Dermis microvascular lymphatic vessel endothelial cell (primary cell): ENCODE data around the gene EFS. TPM values are rescaled to one million over a fixed set of nuclear protein-coding genes. Genes with fewer than 3 reads are reported as not detected.

Experiments used
- DNase-seq, 2 donors: peaks; one replicate each; pipeline versions ENCODE4 v3.0.0 to v3.0.0-alpha.2; 2010; ENCODE audit warnings: low read depth in 2 of 2
- total RNA-seq: library from RNA; depleted of rRNA; stranded (reverse); fragments of >200 nt; gene quantifications from 2 replicates; pipeline ENCODE4 v1.2.1, GENCODE V29; 2014

The EFS gene
- total RNA-seq, 1 donor from 2014 or later, result not detected

GRCh38 chr14:23378612-23379220 lies 13.7 kb upstream of the EFS start:
- no peak for DNase-seq

- DNase-seq, result no peak
Measured at GRCh38 chr14:23377573-23378563, 12.9 kb upstream of the EFS start.

DNA sequence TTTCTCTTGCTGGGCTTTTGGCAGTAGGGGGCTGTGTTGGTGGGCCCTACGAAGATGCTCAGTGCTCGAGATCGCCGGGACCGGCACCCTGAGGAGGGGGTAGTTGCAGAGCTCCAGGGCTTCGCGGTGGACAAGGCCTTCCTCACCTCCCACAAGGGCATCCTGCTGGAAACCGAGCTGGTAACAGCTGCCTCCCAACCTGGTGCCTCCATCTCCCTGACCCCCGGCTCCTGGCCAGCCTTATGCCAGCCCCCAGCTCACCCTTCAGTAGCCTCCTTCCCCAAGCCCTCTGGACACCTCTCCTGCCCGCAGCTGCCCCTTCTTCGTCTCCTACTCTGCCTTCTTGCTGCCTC lies 12.2 kb upstream of the EFS start:
- no peak for DNase-seq

DNA sequence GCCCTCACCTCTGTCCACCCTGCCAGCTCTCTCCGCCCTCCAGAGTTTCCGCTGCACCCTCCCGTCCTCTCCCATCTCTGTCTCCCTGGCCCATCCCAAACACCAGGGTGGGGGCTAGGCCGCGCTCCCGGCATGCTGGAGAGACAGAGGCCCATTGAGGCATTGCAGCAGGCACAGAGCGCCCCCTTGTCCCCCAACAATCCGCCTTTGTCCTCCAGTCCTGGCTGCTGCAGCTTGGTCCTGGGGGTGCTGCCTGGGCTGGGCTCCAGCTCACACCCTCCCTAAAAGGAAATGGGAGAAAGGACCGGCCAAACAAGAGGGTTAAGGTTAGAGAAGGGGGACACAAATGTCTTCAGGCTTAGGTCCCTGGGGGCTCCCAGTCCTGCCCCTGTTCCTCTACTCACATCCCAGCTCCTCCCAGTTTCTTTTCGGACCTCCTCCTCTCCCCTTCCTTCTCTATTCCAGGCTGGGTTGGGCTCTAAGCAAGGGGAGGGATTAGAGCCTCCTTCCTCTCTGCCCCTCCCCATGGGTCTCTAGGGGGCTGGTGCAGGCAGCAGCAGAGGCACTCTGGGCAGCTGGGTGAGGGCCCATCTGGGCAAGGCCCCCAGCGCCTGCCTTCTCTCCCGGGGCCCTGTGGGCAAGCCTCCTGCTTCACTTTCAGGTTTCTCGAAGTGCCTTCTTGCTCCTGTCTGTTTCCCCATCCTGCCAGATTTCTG lies 11.7 kb upstream of the EFS start, which contains the start of gene CMTM5:
TSS of gene CMTM5 (plus strand) at position 565 of the 716 bp plus-strand sequence. CDS start 206 bp downstream, outside the sequence.
- DNase-seq, result no peak

GRCh38 chr14:23375527-23376251 lies 10.7 kb upstream of the EFS start:
- no peak for DNase-seq

DNA sequence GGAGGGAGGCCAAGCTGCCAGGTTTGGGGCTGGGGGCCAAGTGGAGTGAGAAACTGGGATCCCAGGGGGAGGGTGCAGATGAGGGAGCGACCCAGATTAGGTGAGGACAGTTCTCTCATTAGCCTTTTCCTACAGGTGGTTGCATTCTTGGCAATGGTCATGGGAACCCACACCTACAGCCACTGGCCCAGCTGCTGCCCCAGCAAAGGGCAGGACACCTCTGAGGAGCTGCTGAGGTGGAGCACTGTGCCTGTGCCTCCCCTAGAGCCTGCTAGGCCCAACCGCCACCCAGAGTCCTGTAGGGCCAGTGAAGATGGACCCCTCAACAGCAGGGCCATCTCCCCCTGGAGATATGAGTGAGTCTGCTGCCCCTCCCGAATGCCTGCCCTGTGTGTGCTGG lies 8.1 kb upstream of the EFS start:
- DNase-seq, result no peak

GRCh38 chr14:23372509-23372908 lies 7.5 kb upstream of the EFS start, which contains the start of gene IL25:
Gene IL25, plus strand, starts transcription at chr14:23372809.
- no peak for DNase-seq

DNA sequence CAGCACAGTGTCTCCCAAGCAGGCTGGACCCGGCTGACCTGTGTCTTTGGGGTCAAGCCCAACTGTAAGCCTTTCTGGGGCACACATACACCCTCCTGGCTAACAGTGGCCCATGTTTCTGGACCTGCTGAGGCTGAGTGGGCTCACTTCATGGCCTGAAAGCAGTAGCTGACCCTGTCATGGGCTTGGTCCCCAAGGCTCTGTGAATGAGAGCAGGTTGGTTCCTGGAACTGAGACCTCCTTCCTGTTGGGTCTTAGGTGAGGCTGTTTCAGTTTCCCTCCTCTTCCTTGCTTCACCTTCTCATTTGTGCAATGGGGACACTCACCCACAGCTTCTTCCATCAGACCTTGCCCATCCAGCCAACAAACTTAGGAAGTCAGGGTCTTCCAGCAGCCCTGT lies 6.9 kb upstream of the EFS start:
- DNase-seq, result no peak

DNA sequence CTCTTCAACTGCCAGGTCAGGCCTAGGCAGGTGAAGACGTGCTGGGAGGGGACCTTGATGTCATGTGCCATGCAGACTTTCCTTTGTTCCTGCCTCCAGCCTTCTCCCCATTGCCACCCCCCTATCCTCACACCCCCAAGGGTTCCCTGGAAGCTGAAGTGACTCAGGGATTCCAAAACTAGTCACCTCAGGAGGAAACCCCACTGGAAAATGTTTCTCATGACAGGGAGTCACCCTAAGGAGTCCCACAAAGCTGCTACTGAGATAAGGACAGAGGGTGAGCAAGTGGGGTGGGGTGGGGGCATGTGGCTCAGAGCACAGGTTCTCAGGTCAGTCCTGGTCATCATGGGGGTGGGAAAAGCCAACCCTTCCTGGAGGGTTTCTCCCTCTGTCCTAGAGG lies 5.2 kb upstream of the EFS start:
- DNase-seq, result no peak

GRCh38 chr14:23366426-23366921 lies 1.5 kb upstream of the EFS start:
- DNase-seq, result no peak

DNA sequence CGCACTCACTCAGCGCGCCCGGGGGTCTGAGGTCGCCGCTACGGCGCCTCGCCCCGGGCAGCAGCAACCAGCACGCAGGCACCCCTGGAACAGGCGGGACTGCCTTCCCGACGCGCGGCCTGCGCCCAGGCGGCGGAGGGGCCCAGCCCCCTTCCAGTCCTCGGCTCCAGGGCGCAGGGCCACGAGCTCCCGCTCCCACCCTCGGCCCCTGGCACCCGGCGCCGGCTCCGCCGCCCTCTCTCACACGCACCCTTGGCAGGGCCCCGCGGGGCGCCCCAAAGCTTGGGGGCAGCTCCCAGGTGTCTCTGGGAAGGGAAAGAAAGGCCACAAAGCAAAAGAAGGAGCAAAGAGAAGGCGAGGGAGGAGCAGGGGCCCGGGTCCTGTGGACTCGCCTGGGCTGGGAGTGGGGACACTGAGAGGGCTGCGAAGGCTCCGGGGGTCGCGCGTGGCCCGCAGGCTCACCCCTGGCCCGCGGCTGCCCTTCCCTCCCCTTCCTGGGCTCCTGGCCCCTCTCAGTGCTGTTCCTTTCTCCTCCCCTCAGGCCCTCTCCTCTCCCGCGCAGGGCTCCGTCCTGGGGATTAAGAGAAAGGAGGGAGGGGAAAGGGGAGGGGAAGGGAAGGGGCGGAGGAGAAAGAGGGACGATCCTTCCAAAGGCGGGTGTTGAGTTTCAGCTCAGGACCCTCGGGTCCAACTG lies 907 bp upstream of the EFS start:
- DNase-seq, result no peak

DNA sequence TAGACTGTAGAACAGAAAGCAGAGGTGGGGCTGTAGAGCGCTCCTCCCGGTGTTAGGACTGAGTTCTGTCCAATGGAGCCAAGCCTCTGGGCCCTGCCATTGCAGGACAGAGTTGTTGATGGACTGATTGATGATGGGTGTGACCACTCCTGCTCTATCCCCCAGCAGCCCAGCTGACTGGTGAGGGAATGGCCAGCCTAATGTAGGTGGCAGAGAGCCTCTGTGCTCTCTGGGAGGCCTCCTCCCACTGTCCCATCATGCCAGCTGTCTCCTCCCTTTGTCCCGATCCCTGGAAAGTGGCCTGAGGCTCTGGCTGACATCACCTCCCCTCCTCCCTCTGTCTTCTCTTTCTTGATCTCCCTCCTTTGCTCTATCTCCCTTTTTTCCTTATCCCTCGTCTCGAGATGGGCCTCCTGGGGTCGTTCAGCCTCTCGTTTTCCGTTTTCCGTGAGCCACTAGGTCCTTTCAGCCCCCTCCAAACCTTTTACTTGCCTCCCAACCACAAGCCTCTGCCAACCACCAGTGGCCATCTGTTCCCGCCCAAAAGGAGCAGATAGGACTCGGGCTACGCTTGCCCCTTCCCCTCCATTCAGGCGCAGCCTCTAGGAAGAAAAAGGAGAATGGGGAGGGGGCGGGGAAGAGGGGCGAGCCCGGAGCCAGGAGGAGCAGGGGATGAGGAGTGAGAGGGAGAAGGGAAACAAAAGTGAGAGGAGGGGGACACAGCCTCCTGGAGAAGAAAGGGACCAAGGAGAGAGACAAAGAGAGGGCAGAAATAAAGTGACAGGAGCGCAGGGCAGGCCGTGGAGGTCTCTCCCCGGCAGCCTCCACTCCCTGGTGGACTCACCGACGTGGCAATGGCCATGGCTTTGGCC lies 572 bp downstream of the EFS start:
- DNase-seq, result no peak

GRCh38 chr14:23362200-23362599 lies 2.8 kb downstream of the EFS start:
- no peak for DNase-seq

GRCh38 chr14:23361763-23362162 lies 3.2 kb downstream of the EFS start:
- DNase-seq, result no peak

- no peak for DNase-seq
Measured at GRCh38 chr14:23361320-23361719, 3.7 kb downstream of the EFS start.

DNA sequence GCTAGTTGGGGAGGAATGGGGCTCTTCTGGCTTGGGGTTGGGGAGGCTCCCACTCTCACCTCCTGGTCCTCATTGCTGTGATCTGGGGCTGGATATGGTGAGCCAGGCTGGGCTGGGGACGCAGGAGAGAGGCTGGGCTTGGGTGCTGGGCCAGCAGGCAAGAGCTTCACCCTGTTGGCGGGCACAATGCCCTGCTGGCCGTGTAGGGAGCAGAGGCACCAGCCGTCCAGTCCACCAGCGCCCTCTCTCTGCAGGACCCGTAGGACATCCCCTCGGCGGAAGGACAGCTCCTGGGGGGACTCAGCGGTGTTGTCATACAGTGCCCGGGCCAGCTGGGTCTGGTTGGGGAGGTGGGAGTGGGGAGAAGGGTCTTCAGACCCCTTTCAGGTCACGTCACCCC lies 4.5 kb downstream of the EFS start:
- no peak for DNase-seq

GRCh38 chr14:23359722-23360447 lies 5.1 kb downstream of the EFS start:
- no peak for DNase-seq

DNA sequence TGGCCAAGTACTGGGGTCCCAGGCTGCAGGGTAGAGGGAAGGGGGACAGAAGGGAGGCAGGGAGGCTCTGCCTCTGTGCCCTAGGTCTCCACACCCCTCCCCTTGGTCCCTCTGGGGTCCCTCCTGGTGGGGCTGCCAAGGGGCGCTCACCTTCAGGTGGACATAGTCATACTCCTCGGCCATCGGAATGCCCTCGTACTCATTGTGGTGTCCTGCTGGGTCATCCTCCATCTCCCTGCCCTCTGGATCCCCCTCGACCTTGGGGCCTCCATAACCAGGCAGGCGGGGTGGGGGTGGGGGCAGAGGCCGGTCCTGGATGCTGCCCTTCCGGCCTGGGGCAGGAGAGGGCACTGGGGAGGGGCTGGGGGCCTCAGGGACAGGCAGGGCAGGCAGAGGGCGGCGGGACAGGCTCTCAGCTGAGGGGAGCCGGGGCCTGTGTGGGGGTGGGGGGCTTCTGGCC lies 5.8 kb downstream of the EFS start:
- DNase-seq, result no peak
